CD4-positive, alpha-beta T cell (primary cell): Measurements from ENCODE around the gene ASS1. TPM values are rescaled to one million over a fixed set of nuclear protein-coding genes. Genes with fewer than 3 reads are reported as not detected.

Experiments
- ATAC-seq: fragments of 200-7000 bp; cut with Tn5 transposase; one replicate; pipeline ENCODE4 v1.10.0; 2022; ENCODE audit warnings: mild to moderate bottlenecking; ENCODE audit not compliant: poor library complexity
- CTCF ChIA-PET: fragments of 350-600 bp; sonication (Branson Sonifier 250); formaldehyde crosslinking; loops from one replicate; lab custom pipeline; 2021; ENCODE audit warnings: antibody characterized with exemption, inconsistent platforms; lab: Charles Lee
- POLR2A ChIA-PET: fragments of 350-600 bp; sonication (Branson Sonifier 250); formaldehyde crosslinking; loops from one replicate; lab custom pipeline; 2021; ENCODE audit warnings: antibody characterized with exemption, inconsistent platforms; lab: Charles Lee
- DNase-seq, 14 experiments: peaks; one replicate each; pipeline ENCODE4 v3.0.0-alpha.2; 2013 to 2020; ENCODE audit warnings: mixed read lengths in 2 of 14
- H3K27ac ChIP-seq, 2 donors: one replicate each; pipeline versions ENCODE4 v1.5.1 to v1.7.0; 2013; ENCODE audit warnings: low read length in 2 of 2, low read depth in 1 of 2, mild to moderate bottlenecking in 1 of 2
- H3K27me3 ChIP-seq, 2 experiments: 1 replicate in 1 of 2; 2 replicates in 1 of 2; pipeline versions ENCODE4 v1.6.1 to v1.7.0; 2013; ENCODE audit warnings: low read length in 2 of 2, control low read depth in 1 of 2, mild to moderate bottlenecking in 1 of 2, moderate library complexity in 1 of 2; ENCODE audit not compliant: insufficient read depth in 2 of 2, control insufficient read depth in 1 of 2
- H3K36me3 ChIP-seq: one replicate; pipeline ENCODE4 v1.6.1; 2013; ENCODE audit warnings: low read length, control low read depth; ENCODE audit not compliant: insufficient read depth
- H3K4me1 ChIP-seq: one replicate; pipeline ENCODE4 v1.6.1; 2013; ENCODE audit warnings: low read length, control low read depth; ENCODE audit not compliant: insufficient read depth
- H3K4me3 ChIP-seq: one replicate; pipeline ENCODE4 v1.5.1; 2013; ENCODE audit warnings: mild to moderate bottlenecking, low read length, moderate library complexity
- H3K9me3 ChIP-seq, 2 experiments: 1 replicate in 1 of 2; 2 replicates in 1 of 2; pipeline versions ENCODE4 v1.6.1 to v1.7.0; 2013; ENCODE audit warnings: low read length in 2 of 2, mild to moderate bottlenecking in 2 of 2, control low read depth in 1 of 2, moderate library complexity in 1 of 2; ENCODE audit not compliant: control insufficient read depth in 1 of 2, insufficient read depth in 1 of 2
- H3K27ac Mint-ChIP-seq: one replicate; pipeline ENCODE4 v1.8.0; 2020; ENCODE audit warnings: mixed read lengths
- H3K27me3 Mint-ChIP-seq: one replicate; pipeline ENCODE4 v1.8.0; 2021; ENCODE audit warnings: mixed read lengths
- H3K36me3 Mint-ChIP-seq: one replicate; pipeline ENCODE4 v1.8.0; 2021; ENCODE audit warnings: low read depth, mixed read lengths
- H3K4me1 Mint-ChIP-seq: one replicate; pipeline ENCODE4 v1.8.0; 2021; ENCODE audit warnings: low read depth, mixed read lengths
- H3K4me3 Mint-ChIP-seq: one replicate; pipeline ENCODE4 v1.8.0; 2020; ENCODE audit warnings: mild to moderate bottlenecking, mixed read lengths
- H3K9me3 Mint-ChIP-seq: one replicate; pipeline ENCODE4 v1.8.0; 2020; ENCODE audit warnings: mixed read lengths
- intact Hi-C, 2 experiments: fragments of 100-400 bp; cut with DNase I in 1 of 2; cut with micrococcal nuclease in 1 of 2; formaldehyde crosslinking; loops; one replicate each; pipeline versions ENCODE4 v1.15.1 to v1.9.0; 2023 to 2025; cut with DNase I, micrococcal nuclease
- total RNA-seq, 174 experiments: library from RNA in 2 of 174; stranded (reverse) in 2 of 174; gene quantifications; one replicate each; pipeline ENCODE4 v1.2.3 and lab custom pipeline; 2021 to 2026
- TF ChIP-seq, protein P1 (sequence below): fragments of 200-600 bp; IDR thresholded peaks from one replicate; pipeline ENCODE4 v1.8.0; 2022; ENCODE audit warnings: antibody characterized with exemption, mild to moderate bottlenecking

The ASS1 gene
- total RNA-seq, 2 experiments from 2014 or later: not detected

DNA sequence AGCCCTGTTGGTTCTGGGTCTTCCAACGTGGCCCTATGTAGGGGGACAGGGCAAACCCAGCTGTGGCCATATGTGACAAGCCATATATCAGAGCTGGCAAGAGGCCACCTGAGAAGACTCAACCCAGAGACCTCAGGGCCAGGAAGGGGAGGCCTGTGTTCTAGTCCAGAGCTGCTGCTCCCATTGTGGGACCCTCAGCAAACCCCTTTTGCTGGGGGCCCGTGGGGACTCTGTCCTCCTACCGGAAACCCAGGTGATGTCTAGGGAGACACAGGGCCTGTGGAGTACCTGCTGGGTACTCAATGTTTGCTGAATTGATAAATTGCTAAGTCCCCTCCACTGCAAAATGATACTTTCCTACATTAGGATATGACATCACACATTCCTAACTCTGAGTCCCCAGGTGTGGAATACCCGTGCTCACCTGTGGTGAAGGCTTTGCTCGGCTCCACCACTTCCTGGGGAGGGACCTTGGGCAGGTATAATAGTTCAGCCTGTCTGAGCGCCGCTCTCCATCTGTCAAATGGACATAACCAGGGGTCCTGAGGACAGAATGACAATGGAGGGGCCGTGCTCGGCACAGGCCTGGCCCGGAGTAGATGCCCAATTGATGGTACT is 38.4 kb upstream of the ASS1 start:
- Mint-ChIP-seq H3K4me3 (no peak overlapping the region), H3K36me3 (no peaks in the 10 kb centered on the region), H3K27ac (no peak overlapping the region), H3K9me3 (no peaks in the 10 kb centered on the region), H3K4me1 (no peaks in the 10 kb centered on the region), H3K27me3 (no peaks in the 10 kb centered on the region)
- Histone ChIP-seq H3K27me3 (no peaks in the 10 kb centered on the region), H3K27ac (no peak overlapping the region), H3K4me3 (no peak overlapping the region), H3K4me1 (no peaks in the 10 kb centered on the region), H3K36me3 (no peaks in the 10 kb centered on the region), H3K9me3 (no peaks in the 10 kb centered on the region)
- ChIA-PET POLR2A (no interaction called here), CTCF (no interaction called here)
- DNase-seq (no peak), ATAC-seq (no peak)
- intact Hi-C loops: no loop called here
- TF ChIP-seq, protein P1, sequence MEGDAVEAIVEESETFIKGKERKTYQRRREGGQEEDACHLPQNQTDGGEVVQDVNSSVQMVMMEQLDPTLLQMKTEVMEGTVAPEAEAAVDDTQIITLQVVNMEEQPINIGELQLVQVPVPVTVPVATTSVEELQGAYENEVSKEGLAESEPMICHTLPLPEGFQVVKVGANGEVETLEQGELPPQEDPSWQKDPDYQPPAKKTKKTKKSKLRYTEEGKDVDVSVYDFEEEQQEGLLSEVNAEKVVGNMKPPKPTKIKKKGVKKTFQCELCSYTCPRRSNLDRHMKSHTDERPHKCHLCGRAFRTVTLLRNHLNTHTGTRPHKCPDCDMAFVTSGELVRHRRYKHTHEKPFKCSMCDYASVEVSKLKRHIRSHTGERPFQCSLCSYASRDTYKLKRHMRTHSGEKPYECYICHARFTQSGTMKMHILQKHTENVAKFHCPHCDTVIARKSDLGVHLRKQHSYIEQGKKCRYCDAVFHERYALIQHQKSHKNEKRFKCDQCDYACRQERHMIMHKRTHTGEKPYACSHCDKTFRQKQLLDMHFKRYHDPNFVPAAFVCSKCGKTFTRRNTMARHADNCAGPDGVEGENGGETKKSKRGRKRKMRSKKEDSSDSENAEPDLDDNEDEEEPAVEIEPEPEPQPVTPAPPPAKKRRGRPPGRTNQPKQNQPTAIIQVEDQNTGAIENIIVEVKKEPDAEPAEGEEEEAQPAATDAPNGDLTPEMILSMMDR: no peak

DNA sequence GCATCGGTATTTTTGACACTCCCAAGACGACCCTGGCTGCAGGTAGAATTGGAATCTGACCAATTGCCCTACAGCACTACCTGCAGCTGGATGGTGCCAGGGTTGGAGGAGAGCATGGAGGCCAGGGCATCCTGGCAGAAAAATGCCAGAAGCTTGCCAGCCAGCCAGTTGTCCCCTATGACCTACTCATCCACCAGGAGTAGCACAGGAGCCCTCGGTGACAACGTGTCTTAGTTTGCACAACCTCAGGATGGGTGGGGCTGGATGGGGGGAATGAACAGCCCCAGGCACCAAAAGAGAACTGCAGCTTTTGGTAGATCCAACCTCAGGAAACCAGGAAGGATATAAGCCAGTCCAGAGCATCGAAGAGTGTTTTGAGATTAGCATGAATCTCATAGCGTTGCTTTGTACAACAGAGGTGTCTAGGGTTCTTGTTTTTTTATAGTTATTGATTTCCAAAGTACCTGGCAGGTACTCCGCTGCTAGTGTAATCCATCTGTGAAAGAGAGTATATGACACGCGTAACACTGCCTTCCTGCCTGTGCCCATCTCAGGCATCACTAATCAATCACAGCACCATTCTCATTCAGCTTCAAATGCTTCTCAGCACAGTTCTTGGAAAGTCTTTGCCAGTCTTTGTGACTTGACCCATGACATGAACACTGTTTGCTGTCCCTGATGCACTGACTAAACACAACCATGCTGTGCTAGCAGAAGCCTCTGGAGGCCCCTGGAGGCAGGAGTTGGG is 36.7 kb upstream of the ASS1 start:
- Histone ChIP-seq H3K36me3 (no peaks in the 10 kb centered on the region), H3K27me3 (no peaks in the 10 kb centered on the region), H3K4me3 (no peak overlapping the region), H3K27ac (no peak overlapping the region), H3K9me3 (no peaks in the 10 kb centered on the region), H3K4me1 (no peaks in the 10 kb centered on the region)
- ChIA-PET POLR2A (no interaction called here), CTCF (no interaction called here)
- Mint-ChIP-seq H3K9me3 (no peaks in the 10 kb centered on the region), H3K36me3 (no peaks in the 10 kb centered on the region), H3K27ac (no peak overlapping the region), H3K4me1 (no peaks in the 10 kb centered on the region), H3K4me3 (no peak overlapping the region), H3K27me3 (no peaks in the 10 kb centered on the region)
- no peak for DNase-seq
- intact Hi-C loops: no loop called here
- ATAC-seq: no peak
- TF ChIP-seq, protein P1: no peak

DNA sequence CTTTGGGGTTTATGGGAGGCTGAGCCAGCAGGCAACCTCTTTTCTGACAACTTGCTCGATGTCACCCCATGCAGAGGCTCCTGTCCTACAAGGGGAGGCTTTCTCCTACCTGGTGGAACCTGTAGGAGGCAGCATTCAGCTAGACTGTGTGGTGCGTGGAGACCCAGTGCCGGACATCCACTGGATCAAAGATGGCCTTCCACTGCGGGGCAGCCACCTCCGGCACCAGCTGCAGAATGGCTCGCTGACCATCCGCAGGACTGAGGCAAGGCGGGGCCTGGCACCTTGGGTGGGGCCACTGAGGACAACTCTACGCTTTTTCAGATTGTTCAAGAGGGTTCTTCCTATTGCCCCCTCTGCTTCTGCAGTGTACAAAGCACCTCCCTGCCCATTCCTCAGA is 36.1 kb upstream of the ASS1 start:
- ChIA-PET POLR2A (no interaction called here), CTCF (no interaction called here)
- Mint-ChIP-seq H3K27me3 (no peaks in the 10 kb centered on the region), H3K9me3 (no peaks in the 10 kb centered on the region), H3K36me3 (no peaks in the 10 kb centered on the region), H3K27ac (no peak overlapping the region), H3K4me1 (no peaks in the 10 kb centered on the region), H3K4me3 (no peak overlapping the region)
- intact Hi-C loops: no loop called here
- Histone ChIP-seq H3K36me3 (no peaks in the 10 kb centered on the region), H3K27ac (no peak overlapping the region), H3K4me1 (no peaks in the 10 kb centered on the region), H3K27me3 (no peaks in the 10 kb centered on the region), H3K9me3 (no peaks in the 10 kb centered on the region), H3K4me3 (no peak overlapping the region)
- TF ChIP-seq, protein P1: no peak
- ATAC-seq (no peak), DNase-seq (no peak)
